Breast epithelium (tissue), 4 donors: ENCODE data around the gene RDH14. TPM values are rescaled to one million over a fixed set of nuclear protein-coding genes. Genes with fewer than 3 reads are reported as not detected.

ENCODE experiments used
- DNase-seq, 2 donors: peaks; one replicate each; pipeline ENCODE4 v3.0.0-alpha.2; 2019; ENCODE audit warnings: low spot score in 2 of 2
- H3K27ac ChIP-seq, 2 donors: fragments of 200-600 bp; sonication (generic) in 1 of 2; one replicate each; pipeline ENCODE4 v1.5.1; 2016 to 2019; ENCODE audit warnings: mild to moderate bottlenecking in 1 of 2
- H3K27me3 ChIP-seq, 2 donors: fragments of 200-600 bp; sonication (generic) in 1 of 2; one replicate each; pipeline versions ENCODE4 v1.5.1 to v1.6.0; 2017 to 2019; ENCODE audit warnings: control low read depth in 1 of 2, mild to moderate bottlenecking in 1 of 2
- H3K36me3 ChIP-seq: fragments of 200-600 bp; one replicate; pipeline ENCODE4 v1.5.1; 2019
- H3K4me1 ChIP-seq, 2 donors: fragments of 200-600 bp; sonication (generic); one replicate each; pipeline ENCODE4 v1.5.1; 2016 to 2019; ENCODE audit warnings: control low read depth in 1 of 2
- H3K4me3 ChIP-seq, 3 donors: fragments of 200-600 bp; sonication (generic); 1 replicate in 2 of 3; 2 replicates in 1 of 3; pipeline ENCODE4 v1.5.1; 2016 to 2019; ENCODE audit warnings: mild to moderate bottlenecking in 3 of 3, moderate library complexity in 2 of 3
- H3K9me3 ChIP-seq, 2 donors: fragments of 200-600 bp; sonication (generic) in 1 of 2; one replicate each; pipeline ENCODE4 v1.5.1; 2016 to 2019; ENCODE audit warnings: control low read depth in 1 of 2
- CTCF ChIP-seq, 3 donors: fragments of 450-650 bp; IDR thresholded peaks; one replicate each; pipeline ENCODE4 v1.5.1; 2016 to 2017; ENCODE audit warnings: antibody characterized with exemption in 3 of 3, mild to moderate bottlenecking in 3 of 3, moderate library complexity in 3 of 3
- POLR2A ChIP-seq: fragments of 450-650 bp; IDR thresholded peaks from one replicate; pipeline ENCODE4 v1.6.1; 2016; ENCODE audit warnings: antibody characterized with exemption, mild to moderate bottlenecking, moderate library complexity
- POLR2AphosphoS5 ChIP-seq, 3 donors: sonication (generic); formaldehyde crosslinking; IDR thresholded peaks; one replicate each; pipeline ENCODE4 v1.6.1; 2017; ENCODE audit warnings: antibody characterized with exemption in 3 of 3
- intact Hi-C: fragments of 100-400 bp; cut with DNase I; formaldehyde crosslinking; loops from one replicate; pipeline ENCODE4 v1.15.1; 2023; ENCODE audit warnings: low total_unique reads
- total RNA-seq, 3 donors: library from RNA; depleted of rRNA; stranded (reverse); fragments of >200 nt; gene quantifications; one replicate each; pipeline ENCODE4 v1.1.0, GENCODE V29; 2016

The RDH14 gene
- total RNA-seq, 3 donors from 2014 or later = 31.8 to 42.6 (median 35.7) TPM

GRCh38 chr2:18552351-18553077 is 7.9 kb downstream of the RDH14 start:
- peaks cover 0 to 5% of the 10 kb centered on the region in 2 donors for H3K4me1 ChIP-seq
- intact Hi-C loops = no loop called here
- H3K27ac ChIP-seq = no peak overlapping the region

GRCh38 chr2:18551623-18552022 is 8.8 kb downstream of the RDH14 start:
- Histone ChIP-seq H3K9me3 (no peaks in the 10 kb centered on the region), H3K27me3 (no peaks in the 10 kb centered on the region), H3K4me3 (no peak overlapping the region), H3K4me1 (peaks cover 0 to 5% of the 10 kb centered on the region in 2 donors), H3K27ac (no peak overlapping the region), H3K36me3 (no peaks in the 10 kb centered on the region)
- no peak for TF ChIP-seq CTCF (IDR thresholded peaks at IDR 0.05)
- no peak for TF ChIP-seq POLR2AphosphoS5 (IDR thresholded peaks at IDR 0.05)
- no peak for TF ChIP-seq POLR2A
- no peak for DNase-seq
- intact Hi-C loops = no loop called here

More at GRCh38 chr2:18552351-18553077, 7.9 kb downstream of the RDH14 start:
- Histone ChIP-seq H3K27me3 (no peaks in the 10 kb centered on the region), H3K4me3 (no peak overlapping the region), H3K36me3 (no peaks in the 10 kb centered on the region), H3K9me3 (no peaks in the 10 kb centered on the region)
- TF ChIP-seq CTCF (IDR thresholded peaks at IDR 0.05) (no peak), POLR2AphosphoS5 (IDR thresholded peaks at IDR 0.05) (no peak), POLR2A (no peak)
- no peak for DNase-seq

GRCh38 chr2:18551169-18551568 is 9.3 kb downstream of the RDH14 start:
- Histone ChIP-seq H3K4me3 (no peak overlapping the region), H3K27me3 (no peaks in the 10 kb centered on the region), H3K4me1 (peaks cover 0 to 5% of the 10 kb centered on the region in 2 donors), H3K36me3 (no peaks in the 10 kb centered on the region), H3K27ac (no peak overlapping the region), H3K9me3 (no peaks in the 10 kb centered on the region)
- TF ChIP-seq CTCF (IDR thresholded peaks at IDR 0.05) = no peak
- TF ChIP-seq POLR2A = no peak
- no peak for TF ChIP-seq POLR2AphosphoS5 (IDR thresholded peaks at IDR 0.05)
- intact Hi-C loops = no loop called here
- no peak for DNase-seq

GRCh38 chr2:18550433-18550832 is 10.0 kb downstream of the RDH14 start:
- no peak for DNase-seq
- intact Hi-C loops = no loop called here
- TF ChIP-seq POLR2A (no peak), POLR2AphosphoS5 (IDR thresholded peaks at IDR 0.05) (no peak), CTCF (IDR thresholded peaks at IDR 0.05) (no peak)
- Histone ChIP-seq H3K4me3 (no peak overlapping the region), H3K27ac (no peak overlapping the region), H3K4me1 (peaks cover 0 to 5% of the 10 kb centered on the region in 2 donors), H3K36me3 (no peaks in the 10 kb centered on the region), H3K9me3 (no peaks in the 10 kb centered on the region), H3K27me3 (no peaks in the 10 kb centered on the region)

- Histone ChIP-seq H3K36me3 (no peaks in the 10 kb centered on the region), H3K4me1 (peaks cover 0 to 5% of the 10 kb centered on the region in 2 donors), H3K9me3 (no peaks in the 10 kb centered on the region), H3K27ac (no peak overlapping the region), H3K27me3 (no peaks in the 10 kb centered on the region), H3K4me3 (no peak overlapping the region)
- TF ChIP-seq POLR2A (no peak), CTCF (IDR thresholded peaks at IDR 0.05) (no peak), POLR2AphosphoS5 (IDR thresholded peaks at IDR 0.05) (no peak)
- intact Hi-C loops = no loop called here
- no peak for DNase-seq
These were observed 11.4 kb downstream of the RDH14 start for GRCh38 chr2:18549083-18549482.
